Measurements from ENCODE around the gene SCFD2. TPM values are rescaled to one million over a fixed set of nuclear protein-coding genes. Genes with fewer than 3 reads are reported as not detected.
"Not testable (repeated sequence)": the region's sequence is repeated elsewhere in the genome, so short reads cannot be mapped to it uniquely, and the experiment has no call there.

The SCFD2 gene
- total RNA-seq, 2 experiments from 2014 or later = 21.6 to 22.5 TPM

- DNase-seq (no peak), ATAC-seq (no peak)
- POLR2A ChIA-PET = no interaction called here
- Mint-ChIP-seq H3K4me1 (peaks cover 5% of the 10 kb centered on the region), H3K27me3 (no peaks in the 10 kb centered on the region), H3K36me3 (ENCODE audit: low read depth) (peaks cover 5% of the 10 kb centered on the region), H3K9me3 (ENCODE audit: low read depth) (no peaks in the 10 kb centered on the region), H3K27ac (no peak overlapping the region), H3K4me3 (no peak overlapping the region)
- intact Hi-C loops (cut with DNase I, micrococcal nuclease) = no loop called here
- CTCF ChIA-PET = no interaction called here
Measured at GRCh38 chr4:53005149-53005546, 360.7 kb downstream of the SCFD2 start.

- DNase-seq = no peak
- no peaks in the 10 kb centered on the region for H3K27me3 Mint-ChIP-seq
- CTCF ChIA-PET = interaction anchor here (1.3 kb wide), 1 partner anchor 8 kb away, joined by 3 read pairs; no protein-coding TSS in a partner anchor
- H3K9me3 Mint-ChIP-seq (ENCODE audit: low read depth) = no peaks in the 10 kb centered on the region
- intact Hi-C loops (cut with DNase I, micrococcal nuclease) = no loop called here
- no peak for ATAC-seq
- POLR2A ChIA-PET = no interaction called here
- H3K4me3 Mint-ChIP-seq = no peak overlapping the region
- H3K36me3 Mint-ChIP-seq (ENCODE audit: low read depth) = peaks cover 5% of the 10 kb centered on the region
- H3K4me1 Mint-ChIP-seq = peaks cover under 1% of the 10 kb centered on the region
- H3K27ac Mint-ChIP-seq = no peak overlapping the region
Measured at GRCh38 chr4:53004497-53005148, 361.2 kb downstream of the SCFD2 start.

- H3K9me3 Mint-ChIP-seq (ENCODE audit: low read depth) = no peaks in the 10 kb centered on the region
- H3K4me1 Mint-ChIP-seq = no peaks in the 10 kb centered on the region
- ChIA-PET CTCF (interaction anchor here (1.3 kb wide), 1 partner anchor 9 kb away, joined by 3 read pairs; no protein-coding TSS in a partner anchor), POLR2A (no interaction called here)
- intact Hi-C loops (cut with DNase I, micrococcal nuclease) = no loop called here
- ATAC-seq (no peak), DNase-seq (no peak)
- no peak overlapping the region for H3K4me3 Mint-ChIP-seq
- H3K27ac Mint-ChIP-seq = no peak overlapping the region
- H3K36me3 Mint-ChIP-seq (ENCODE audit: low read depth) = peaks cover 5% of the 10 kb centered on the region
- H3K27me3 Mint-ChIP-seq = no peaks in the 10 kb centered on the region
Measured at GRCh38 chr4:53003959-53004358, 361.9 kb downstream of the SCFD2 start.

GRCh38 chr4:53000560-53000959, 365.3 kb downstream of the SCFD2 start:
- DNase-seq (no peak), ATAC-seq (no peak)
- Mint-ChIP-seq H3K9me3 (ENCODE audit: low read depth) (no peaks in the 10 kb centered on the region), H3K4me3 (no peak overlapping the region), H3K27ac (no peak overlapping the region), H3K4me1 (no peaks in the 10 kb centered on the region), H3K27me3 (no peaks in the 10 kb centered on the region), H3K36me3 (ENCODE audit: low read depth) (no peaks in the 10 kb centered on the region)
- intact Hi-C loops (cut with DNase I, micrococcal nuclease) = no loop called here
- CTCF ChIA-PET = no interaction called here
- POLR2A ChIA-PET = no interaction called here

- CTCF ChIA-PET = no interaction called here
- Mint-ChIP-seq H3K4me1 (no peaks in the 10 kb centered on the region), H3K4me3 (no peak overlapping the region), H3K9me3 (ENCODE audit: low read depth) (no peaks in the 10 kb centered on the region), H3K27me3 (no peaks in the 10 kb centered on the region), H3K27ac (no peak overlapping the region), H3K36me3 (ENCODE audit: low read depth) (no peaks in the 10 kb centered on the region)
- POLR2A ChIA-PET = no interaction called here
- DNase-seq = no peak
- ATAC-seq = no peak
- intact Hi-C loops (cut with DNase I, micrococcal nuclease) = no loop called here
Measured at GRCh38 chr4:52999626-53000025, 366.2 kb downstream of the SCFD2 start.

GRCh38 chr4:52998413-52998812, 367.4 kb downstream of the SCFD2 start:
- Mint-ChIP-seq H3K36me3 (ENCODE audit: low read depth) (peaks cover 2% of the 10 kb centered on the region), H3K4me3 (no peak overlapping the region), H3K27me3 (no peaks in the 10 kb centered on the region), H3K4me1 (no peaks in the 10 kb centered on the region), H3K9me3 (ENCODE audit: low read depth) (no peaks in the 10 kb centered on the region), H3K27ac (no peak overlapping the region)
- no peak for DNase-seq
- ChIA-PET CTCF (no interaction called here), POLR2A (no interaction called here)
- ATAC-seq = no peak
- intact Hi-C loops (cut with DNase I, micrococcal nuclease) = no loop called here

- no peaks in the 10 kb centered on the region for H3K9me3 Mint-ChIP-seq (ENCODE audit: low read depth)
- no peaks in the 10 kb centered on the region for H3K4me1 Mint-ChIP-seq
- H3K36me3 Mint-ChIP-seq (ENCODE audit: low read depth) = peaks cover 2% of the 10 kb centered on the region
- H3K27me3 Mint-ChIP-seq = no peaks in the 10 kb centered on the region
- no peak overlapping the region for H3K27ac Mint-ChIP-seq
- CTCF ChIA-PET = interaction anchor here (0.7 kb wide), 1 partner anchor 1237 kb away, joined by 3 read pairs; no protein-coding TSS in a partner anchor
- POLR2A ChIA-PET = no interaction called here
- no peak overlapping the region for H3K4me3 Mint-ChIP-seq
- DNase-seq = no peak
- intact Hi-C loops (cut with DNase I, micrococcal nuclease) = no loop called here
- ATAC-seq = no peak
Measured at GRCh38 chr4:52997132-52997416, 368.8 kb downstream of the SCFD2 start.

GRCh38 chr4:52996261-52997131, 369.4 kb downstream of the SCFD2 start:
- no peaks in the 10 kb centered on the region for H3K4me1 Mint-ChIP-seq
- intact Hi-C loops (cut with DNase I, micrococcal nuclease) = no loop called here
- H3K27ac Mint-ChIP-seq = no peak overlapping the region
- no peaks in the 10 kb centered on the region for H3K27me3 Mint-ChIP-seq
- no peak overlapping the region for H3K4me3 Mint-ChIP-seq
- H3K36me3 Mint-ChIP-seq (ENCODE audit: low read depth) = peaks cover 3% of the 10 kb centered on the region
- H3K9me3 Mint-ChIP-seq (ENCODE audit: low read depth) = no peaks in the 10 kb centered on the region
- no peak for DNase-seq
- ATAC-seq = no peak
- ChIA-PET CTCF (interaction anchor here (0.7 kb wide), 1 partner anchor 1237 kb away, joined by 3 read pairs; no protein-coding TSS in a partner anchor), POLR2A (no interaction called here)

- H3K27ac Mint-ChIP-seq = no peak overlapping the region
- no peaks in the 10 kb centered on the region for H3K4me1 Mint-ChIP-seq
- ChIA-PET CTCF (no interaction called here), POLR2A (no interaction called here)
- H3K36me3 Mint-ChIP-seq (ENCODE audit: low read depth) = peaks cover 6% of the 10 kb centered on the region
- no peak overlapping the region for H3K4me3 Mint-ChIP-seq
- intact Hi-C loops (cut with DNase I, micrococcal nuclease) = no loop called here
- no peak for DNase-seq
- no peaks in the 10 kb centered on the region for H3K27me3 Mint-ChIP-seq
- H3K9me3 Mint-ChIP-seq (ENCODE audit: low read depth) = no peaks in the 10 kb centered on the region
- ATAC-seq = no peak
Measured at GRCh38 chr4:52995360-52996030, 370.4 kb downstream of the SCFD2 start.

- Mint-ChIP-seq H3K4me1 (no peaks in the 10 kb centered on the region), H3K9me3 (ENCODE audit: low read depth) (no peaks in the 10 kb centered on the region), H3K4me3 (no peak overlapping the region), H3K27ac (no peak overlapping the region), H3K27me3 (no peaks in the 10 kb centered on the region), H3K36me3 (ENCODE audit: low read depth) (peaks cover 6% of the 10 kb centered on the region)
- intact Hi-C loops (cut with DNase I, micrococcal nuclease) = no loop called here
- no peak for DNase-seq
- ChIA-PET CTCF (interaction anchor here (0.6 kb wide), 1 partner anchor 495 kb away, joined by 4 read pairs; no protein-coding TSS in a partner anchor), POLR2A (no interaction called here)
- ATAC-seq = no peak
Measured at GRCh38 chr4:52994567-52994966, 371.3 kb downstream of the SCFD2 start.

GRCh38 chr4:52993771-52994170, 372.1 kb downstream of the SCFD2 start:
- CTCF ChIA-PET = interaction anchor here (0.6 kb wide), 1 partner anchor 496 kb away, joined by 4 read pairs; no protein-coding TSS in a partner anchor
- POLR2A ChIA-PET = no interaction called here
- intact Hi-C loops (cut with DNase I, micrococcal nuclease) = no loop called here
- no peak for ATAC-seq
- no peak for DNase-seq
- Mint-ChIP-seq H3K9me3 (ENCODE audit: low read depth) (no peaks in the 10 kb centered on the region), H3K4me3 (no peak overlapping the region), H3K27me3 (no peaks in the 10 kb centered on the region), H3K4me1 (no peaks in the 10 kb centered on the region), H3K27ac (no peak overlapping the region), H3K36me3 (ENCODE audit: low read depth) (peaks cover 6% of the 10 kb centered on the region)

GRCh38 chr4:52992551-52992950, 373.3 kb downstream of the SCFD2 start:
- H3K4me3 Mint-ChIP-seq; H3K36me3 Mint-ChIP-seq (ENCODE audit: low read depth); DNase-seq; intact Hi-C loops (cut with DNase I, micrococcal nuclease); ATAC-seq; POLR2A ChIA-PET; H3K9me3 Mint-ChIP-seq (ENCODE audit: low read depth); CTCF ChIA-PET; H3K4me1 Mint-ChIP-seq; H3K27me3 Mint-ChIP-seq; H3K27ac Mint-ChIP-seq: not testable (repeated sequence)
